GM21367 (cell line): ENCODE data around the gene TMTC2.
"Not testable (repeated sequence)": the region's sequence is repeated elsewhere in the genome, so short reads cannot be mapped to it uniquely, and the experiment has no call there.

Experiments
- ATAC-seq: cut with Tn5 transposase; IDR thresholded peaks from one replicate; pipeline ENCODE4 v1.9.1; 2021; ENCODE audit not compliant: unreplicated experiment

The TMTC2 gene

GRCh38 chr12:83114966-83115365, 428.3 kb downstream of the TMTC2 start:
- ATAC-seq: no peak

DNA sequence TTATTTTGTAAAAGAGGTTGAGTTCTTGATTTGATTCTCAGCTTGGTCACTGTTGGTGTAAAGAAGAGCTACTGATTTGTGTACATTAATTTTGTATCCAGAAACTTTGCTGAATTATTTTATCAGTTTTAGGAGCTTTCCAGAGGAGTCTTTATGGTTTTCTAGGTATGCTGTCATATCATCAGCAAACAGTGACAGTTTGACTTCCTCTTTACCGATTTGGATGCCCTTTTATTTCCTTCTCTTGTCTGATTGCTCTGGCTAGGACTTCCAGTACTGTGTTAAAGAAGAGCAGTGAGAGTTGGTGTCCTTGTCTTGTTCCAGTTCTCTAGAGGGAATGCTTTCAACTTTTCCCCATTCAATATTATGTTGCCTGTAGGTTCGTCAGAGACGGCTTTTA, 431.2 kb downstream of the TMTC2 start:
- ATAC-seq: not testable (repeated sequence)

DNA sequence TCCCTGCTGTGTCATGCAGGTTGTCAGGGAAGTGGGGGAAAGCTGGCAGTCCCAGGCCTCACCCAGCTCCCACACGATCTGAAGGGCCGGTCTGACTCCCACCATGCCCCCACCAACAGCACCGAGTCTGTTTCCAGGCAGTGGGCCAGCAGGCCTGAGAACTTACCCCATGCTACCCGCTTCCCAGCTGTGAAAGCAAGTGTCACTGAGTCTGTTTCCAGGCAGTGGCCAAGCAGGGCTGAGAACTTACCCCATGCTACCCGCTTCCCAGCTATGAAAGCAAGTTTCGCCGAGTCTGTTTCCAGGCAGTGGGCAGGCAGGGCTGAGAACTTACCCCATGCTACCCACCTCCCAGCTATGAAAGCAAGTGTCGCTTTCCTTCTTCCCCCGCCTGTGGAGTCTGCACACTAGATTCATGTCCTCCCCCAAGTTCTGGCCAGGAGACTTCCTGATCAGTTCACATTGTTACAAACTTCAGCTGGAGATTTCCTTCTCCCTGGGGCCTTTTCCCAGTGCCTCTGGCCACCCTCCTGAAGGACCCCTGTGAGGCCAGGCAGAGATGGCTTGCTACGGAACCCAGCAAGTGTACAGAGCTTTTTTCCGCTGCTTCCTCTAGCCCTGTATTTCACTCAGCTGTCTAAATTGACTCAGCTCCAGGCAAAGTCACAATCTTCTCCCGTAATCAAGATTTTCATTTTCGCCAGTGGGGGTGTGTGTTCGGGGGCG, 435.4 kb downstream of the TMTC2 start:
- ATAC-seq: no peak

- no peak for ATAC-seq
These were observed 435.9 kb downstream of the TMTC2 start for GRCh38 chr12:83122623-83122934.

GRCh38 chr12:83123039-83123438, 436.3 kb downstream of the TMTC2 start:
- no peak for ATAC-seq

DNA sequence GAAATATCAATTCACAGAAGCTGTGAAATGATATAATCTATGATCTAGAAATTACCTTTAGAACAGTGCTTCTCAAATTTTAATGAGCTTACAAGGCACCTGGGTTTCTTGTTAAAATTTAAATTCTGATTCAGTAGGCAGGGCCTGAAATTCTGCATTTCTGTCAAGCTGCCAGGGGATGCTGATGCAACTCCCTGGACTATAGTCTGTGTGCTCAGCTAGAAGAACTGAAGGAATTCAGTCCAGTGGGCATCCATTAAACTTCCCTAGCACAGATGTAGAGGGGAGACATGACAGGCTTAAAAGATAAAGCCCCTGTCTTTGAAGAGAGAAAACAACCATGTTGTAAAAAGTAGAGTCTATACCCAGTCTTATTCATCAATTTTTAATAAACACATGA, 441.8 kb downstream of the TMTC2 start:
- ATAC-seq: no peak

DNA sequence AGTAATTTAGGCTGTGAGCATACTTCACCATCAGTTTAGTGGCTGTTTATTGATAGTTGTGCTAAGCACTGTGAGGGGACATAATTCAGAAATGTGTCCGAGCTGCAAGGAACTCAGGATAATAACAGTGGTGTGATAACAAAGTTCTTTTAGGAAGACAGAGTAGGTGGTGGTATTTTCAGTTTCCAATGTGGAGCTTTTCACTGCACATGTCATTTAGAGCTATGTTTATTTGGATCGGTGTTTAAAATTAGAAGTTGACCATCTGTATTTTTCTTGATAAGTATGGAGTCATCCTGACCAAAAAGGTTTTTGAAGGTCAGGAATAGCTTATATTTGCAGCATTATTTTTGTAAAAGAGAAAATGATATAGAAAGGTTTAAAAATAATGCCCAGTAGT, 443.5 kb downstream of the TMTC2 start:
- ATAC-seq: no peak

DNA sequence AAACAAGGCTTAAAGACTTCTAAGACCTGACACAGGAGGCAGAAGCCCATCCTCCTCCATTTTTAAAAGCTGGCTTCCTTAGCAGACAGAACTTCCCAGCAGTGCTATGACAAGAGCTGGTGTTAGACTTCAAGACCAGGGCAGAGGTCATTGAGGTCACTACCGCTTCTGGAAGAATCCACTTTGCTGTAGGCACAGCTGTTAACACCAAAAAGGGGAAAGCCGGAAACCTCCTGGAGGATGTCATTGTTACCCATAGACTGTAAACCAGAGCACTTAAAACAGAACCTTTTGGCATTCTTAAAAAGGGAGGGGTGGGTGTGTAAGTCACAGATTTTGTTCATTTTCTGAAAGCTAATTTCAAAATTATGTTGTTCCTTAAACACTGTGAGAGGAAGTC, 445.7 kb downstream of the TMTC2 start:
- ATAC-seq: no peak

GRCh38 chr12:83136411-83136810, 449.7 kb downstream of the TMTC2 start:
- ATAC-seq: no peak

DNA sequence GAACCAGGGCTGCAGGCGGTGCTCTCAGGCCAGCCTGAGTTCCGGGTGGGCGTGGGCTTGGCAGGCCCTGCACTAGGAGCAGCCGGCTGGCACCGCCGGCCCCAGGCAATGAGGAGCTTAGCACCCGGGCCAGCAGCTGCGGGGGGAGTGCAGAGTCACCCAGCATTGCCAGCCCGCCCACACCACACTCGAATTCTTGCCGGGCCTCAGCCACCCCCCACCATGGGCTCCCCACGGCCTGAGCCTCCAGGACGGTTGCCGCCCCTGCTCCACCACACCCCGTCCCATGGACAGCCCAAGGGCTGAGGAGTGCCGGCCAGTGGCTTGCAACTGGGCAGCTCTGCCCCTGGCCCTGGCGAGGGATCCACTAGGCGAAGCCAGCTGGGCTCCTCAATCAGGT, 453.4 kb downstream of the TMTC2 start:
- ATAC-seq: no peak

GRCh38 chr12:83141460-83141994, 454.8 kb downstream of the TMTC2 start:
- no peak for ATAC-seq

GRCh38 chr12:83142914-83143313, 456.2 kb downstream of the TMTC2 start:
- no peak for ATAC-seq

DNA sequence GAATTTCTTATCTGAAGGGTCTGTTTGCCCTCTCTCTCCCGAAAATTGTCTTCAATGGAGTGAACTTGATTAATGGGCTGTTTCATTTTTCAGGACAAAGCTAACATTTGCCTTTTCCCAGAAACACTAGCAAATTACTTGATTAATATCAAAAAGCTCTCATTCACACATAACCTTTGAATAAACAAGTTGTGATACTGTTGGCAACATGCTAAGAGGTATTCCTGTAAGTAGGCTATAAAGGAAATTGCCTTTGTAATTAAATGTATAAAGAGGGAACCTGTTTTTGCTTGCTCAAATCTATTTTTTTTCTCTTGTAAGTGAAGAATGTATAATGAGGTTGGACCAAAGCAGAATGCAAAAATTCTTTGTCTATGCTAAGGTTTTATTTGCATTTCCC, 457.2 kb downstream of the TMTC2 start:
- ATAC-seq: no peak

DNA sequence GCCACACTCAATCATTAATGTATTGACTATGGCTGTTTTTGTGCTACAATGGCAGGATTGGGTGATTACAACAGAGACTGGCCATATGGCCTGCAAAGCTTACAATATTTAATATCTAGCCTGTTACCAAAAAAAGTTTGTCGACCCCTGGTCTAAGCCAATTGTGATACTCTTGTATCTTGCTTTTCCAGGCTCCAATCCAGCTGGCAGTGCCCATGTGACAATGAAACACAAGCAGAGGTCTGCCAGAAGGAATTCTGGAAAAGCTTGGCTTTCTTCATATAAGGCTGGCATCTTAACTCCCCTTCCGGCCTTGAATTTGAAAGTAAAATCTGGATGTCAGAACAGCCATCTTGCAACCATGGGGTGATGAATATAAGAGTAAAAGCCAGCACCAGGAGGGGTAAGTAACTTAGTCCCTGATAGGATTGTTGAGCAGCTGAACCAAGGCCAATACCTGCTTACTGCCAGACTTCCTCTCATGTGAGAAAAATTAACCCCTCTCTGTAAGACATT, 458.7 kb downstream of the TMTC2 start:
- no peak for ATAC-seq

DNA sequence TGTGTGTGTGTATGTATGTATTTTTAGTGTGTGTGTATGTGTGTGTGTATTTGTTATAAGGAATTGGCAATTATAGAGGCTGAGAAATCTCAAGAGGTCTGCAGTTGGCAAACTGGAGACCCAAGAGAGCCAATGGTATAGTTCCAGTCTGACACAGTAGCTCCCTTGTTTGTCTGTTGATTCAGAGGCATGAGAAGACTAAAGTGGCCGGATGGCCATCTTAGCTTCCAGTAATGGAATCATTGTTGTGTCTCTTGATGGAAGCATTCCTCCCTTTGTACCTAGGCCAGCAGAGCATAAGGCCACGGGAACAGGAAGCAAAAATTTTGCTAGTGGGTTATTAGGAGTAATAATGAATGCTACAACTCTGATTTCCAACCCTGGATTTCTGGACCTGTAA, 460.6 kb downstream of the TMTC2 start:
- ATAC-seq: no peak

DNA sequence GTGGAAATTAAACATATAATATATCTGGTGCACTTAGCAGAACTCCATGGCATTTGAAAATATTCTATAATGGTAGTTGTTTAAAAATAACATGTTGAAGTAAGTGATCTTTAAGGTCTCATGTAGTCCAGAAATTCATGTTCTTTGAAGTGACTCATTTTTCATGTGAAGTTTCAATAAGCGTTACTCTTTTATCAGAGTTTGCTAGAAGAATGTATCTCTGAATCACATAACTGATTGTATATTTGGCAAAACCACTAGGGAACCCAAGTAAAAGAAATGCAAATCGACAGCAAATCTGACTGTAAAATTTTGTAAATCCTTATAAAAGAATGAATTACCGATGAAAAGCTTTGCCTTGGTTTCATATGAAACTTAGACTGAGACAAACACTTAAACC, 463.3 kb downstream of the TMTC2 start:
- no peak for ATAC-seq

DNA sequence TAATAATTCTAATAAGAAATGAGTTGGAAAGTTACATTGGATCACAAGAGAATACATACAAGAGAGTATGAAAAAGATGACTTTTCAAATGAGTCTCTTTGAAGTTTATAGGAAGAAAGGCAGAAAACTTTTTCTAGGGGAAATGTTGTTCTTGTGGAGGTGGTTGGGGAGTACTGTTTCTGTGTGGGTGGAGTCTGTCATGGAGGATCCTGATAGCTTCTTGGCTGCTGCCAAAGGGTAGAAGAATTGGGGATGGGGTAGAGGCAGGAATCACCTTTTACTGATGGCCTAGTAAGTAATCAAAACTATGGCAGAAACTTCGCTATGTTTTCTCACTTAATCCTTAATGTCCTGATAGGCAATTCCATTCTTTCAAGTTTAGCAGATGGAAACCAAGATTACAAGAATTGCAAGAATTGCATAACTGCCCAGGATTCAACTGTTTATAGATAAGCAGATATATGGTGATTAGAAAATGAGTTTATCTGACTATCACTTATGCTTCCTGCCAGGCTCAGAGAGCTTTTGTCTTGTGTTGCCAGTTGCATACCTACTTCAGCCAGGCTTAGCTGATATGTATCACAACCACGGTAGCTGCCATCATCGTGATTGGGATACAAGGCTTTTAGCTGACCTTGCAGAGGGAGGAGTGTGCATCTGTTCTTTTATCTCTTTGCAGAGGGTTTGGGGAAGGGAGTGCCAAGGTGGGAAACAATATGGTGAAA, 463.9 kb downstream of the TMTC2 start:
- ATAC-seq: no peak

- ATAC-seq: no peak
These were observed 466.5 kb downstream of the TMTC2 start for GRCh38 chr12:83153177-83153576.

GRCh38 chr12:83156815-83157214, 470.1 kb downstream of the TMTC2 start:
- ATAC-seq: no peak

GRCh38 chr12:83157604-83158003, 470.9 kb downstream of the TMTC2 start:
- ATAC-seq: no peak

- no peak for ATAC-seq
These were observed 472.0 kb downstream of the TMTC2 start for GRCh38 chr12:83158613-83159207.

GRCh38 chr12:83161456-83161855, 474.8 kb downstream of the TMTC2 start:
- no peak for ATAC-seq
